ENCODE data around the gene PARD3B.

Gene PARD3B

DNA sequence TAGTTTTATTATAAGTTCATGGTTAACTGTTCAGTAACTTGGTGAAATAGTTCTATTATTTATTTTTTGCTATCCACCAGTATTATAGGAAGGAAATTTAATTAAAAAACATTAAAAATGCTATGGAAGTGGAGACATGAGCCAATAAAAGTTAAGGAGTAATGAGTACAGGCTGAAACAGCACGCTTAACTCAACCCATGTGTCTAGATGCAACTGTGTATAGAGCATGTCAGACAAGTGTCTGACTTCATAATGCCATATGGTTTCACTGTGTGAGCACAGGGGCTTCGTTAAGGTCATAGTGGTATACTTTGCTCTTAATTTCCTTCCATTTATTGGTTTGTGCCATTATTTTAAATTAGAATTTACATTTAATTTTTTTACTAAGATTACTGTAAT, 570.2 kb downstream of the PARD3B start:
- FAIRE-seq (no peak), DNase-seq (ENCODE audit: insufficient read length, low spot score) (no peak)
- no peak for TF ChIP-seq TAF1 (IDR thresholded peaks at IDR 0.05; ENCODE audit: low read depth, low read length)
- no peak for TF ChIP-seq POLR2A (IDR thresholded peaks at IDR 0.05; ENCODE audit: low read depth, low read length)
- TF ChIP-seq POLR2AphosphoS5 (IDR thresholded peaks at IDR 0.05; ENCODE audit: low read depth, low read length), result no peak
- no peak for TF ChIP-seq PAX5 (IDR thresholded peaks at IDR 0.05; ENCODE audit: insufficient read depth, low read length, severe bottlenecking)
- TF ChIP-seq POU2F2 (IDR thresholded peaks at IDR 0.05; ENCODE audit: low read depth, low read length), result no peak
- TF ChIP-seq SPI1 (IDR thresholded peaks at IDR 0.05; ENCODE audit: low read depth, low read length), result no peak

DNA sequence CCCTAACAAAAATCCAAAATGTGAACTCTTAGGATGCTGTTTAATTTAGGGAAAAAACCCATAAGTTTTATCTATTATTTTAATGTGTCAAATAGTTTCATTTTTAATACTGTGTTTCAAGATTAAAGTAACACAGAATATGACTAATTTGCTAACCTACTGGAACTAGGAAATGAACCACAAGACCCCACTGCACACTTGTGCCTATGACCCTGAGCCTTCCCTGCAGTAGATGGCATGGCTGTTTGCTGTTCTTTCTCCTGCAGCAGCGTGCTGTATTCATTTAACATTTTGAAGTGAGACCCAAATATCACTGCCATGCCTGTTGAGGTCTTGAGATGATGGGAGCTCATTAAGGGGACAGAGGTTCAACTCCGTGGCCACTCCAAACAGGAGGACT, 571.9 kb downstream of the PARD3B start:
- FAIRE-seq, result no peak
- no peak for DNase-seq (ENCODE audit: insufficient read length, low spot score)
- TF ChIP-seq PAX5 (IDR thresholded peaks at IDR 0.05; ENCODE audit: insufficient read depth, low read length, severe bottlenecking) (no peak), TAF1 (IDR thresholded peaks at IDR 0.05; ENCODE audit: low read depth, low read length) (no peak), POLR2A (IDR thresholded peaks at IDR 0.05; ENCODE audit: low read depth, low read length) (no peak), POU2F2 (IDR thresholded peaks at IDR 0.05; ENCODE audit: low read depth, low read length) (no peak), POLR2AphosphoS5 (IDR thresholded peaks at IDR 0.05; ENCODE audit: low read depth, low read length) (no peak), SPI1 (IDR thresholded peaks at IDR 0.05; ENCODE audit: low read depth, low read length) (no peak)

DNA sequence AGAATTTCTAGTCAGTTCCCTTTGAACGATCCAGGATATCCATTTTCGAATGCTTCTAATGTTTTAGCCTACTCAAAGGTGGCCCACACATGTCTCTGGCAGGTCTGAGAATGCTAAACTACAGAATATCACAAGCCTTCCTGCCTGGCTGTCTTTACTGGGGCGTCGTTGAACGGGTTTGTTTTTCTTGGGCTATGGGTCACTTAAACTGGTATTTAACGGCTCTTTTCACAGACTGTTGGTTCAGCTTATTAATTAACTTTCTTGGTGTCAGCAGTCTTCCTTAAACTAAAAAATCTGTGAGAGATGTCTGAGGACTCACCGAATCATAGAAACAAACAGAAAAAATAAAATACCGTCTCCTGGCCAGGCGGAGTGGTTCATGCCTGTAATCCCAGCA, 573.9 kb downstream of the PARD3B start:
- no peak for TF ChIP-seq PAX5 (IDR thresholded peaks at IDR 0.05; ENCODE audit: insufficient read depth, low read length, severe bottlenecking)
- no peak for TF ChIP-seq TAF1 (IDR thresholded peaks at IDR 0.05; ENCODE audit: low read depth, low read length)
- no peak for TF ChIP-seq POLR2AphosphoS5 (IDR thresholded peaks at IDR 0.05; ENCODE audit: low read depth, low read length)
- TF ChIP-seq SPI1 (IDR thresholded peaks at IDR 0.05; ENCODE audit: low read depth, low read length), result no peak
- TF ChIP-seq POLR2A (IDR thresholded peaks at IDR 0.05; ENCODE audit: low read depth, low read length), result no peak
- no peak for TF ChIP-seq POU2F2 (IDR thresholded peaks at IDR 0.05; ENCODE audit: low read depth, low read length)
- DNase-seq (ENCODE audit: insufficient read length, low spot score) (no peak), FAIRE-seq (no peak)

DNA sequence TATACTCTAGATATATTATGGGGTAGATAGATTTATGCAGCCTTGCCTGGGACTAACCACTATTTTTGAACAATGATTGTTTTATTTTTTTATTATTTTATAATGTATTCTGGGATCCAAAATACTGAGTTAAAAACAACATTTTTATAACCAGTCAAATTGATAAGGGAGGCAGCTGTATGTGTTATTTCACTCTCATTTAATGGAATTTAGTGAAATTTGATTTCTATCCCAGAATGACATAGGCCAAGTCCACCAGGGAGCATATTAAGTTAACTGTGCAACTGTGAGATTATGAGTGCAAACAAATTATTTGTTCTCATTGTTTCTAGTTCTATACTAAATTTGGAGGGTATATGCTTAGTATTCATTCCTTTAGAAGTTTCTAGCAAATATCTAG, 583.5 kb downstream of the PARD3B start:
- TF ChIP-seq POU2F2 (IDR thresholded peaks at IDR 0.05; ENCODE audit: low read depth, low read length), result no peak
- TF ChIP-seq SPI1 (IDR thresholded peaks at IDR 0.05; ENCODE audit: low read depth, low read length), result no peak
- TF ChIP-seq POLR2AphosphoS5 (IDR thresholded peaks at IDR 0.05; ENCODE audit: low read depth, low read length), result no peak
- TF ChIP-seq POLR2A (IDR thresholded peaks at IDR 0.05; ENCODE audit: low read depth, low read length), result no peak
- TF ChIP-seq PAX5 (IDR thresholded peaks at IDR 0.05; ENCODE audit: insufficient read depth, low read length, severe bottlenecking), result no peak
- TF ChIP-seq TAF1 (IDR thresholded peaks at IDR 0.05; ENCODE audit: low read depth, low read length), result no peak
- no peak for FAIRE-seq
- no peak for DNase-seq (ENCODE audit: insufficient read length, low spot score)

DNA sequence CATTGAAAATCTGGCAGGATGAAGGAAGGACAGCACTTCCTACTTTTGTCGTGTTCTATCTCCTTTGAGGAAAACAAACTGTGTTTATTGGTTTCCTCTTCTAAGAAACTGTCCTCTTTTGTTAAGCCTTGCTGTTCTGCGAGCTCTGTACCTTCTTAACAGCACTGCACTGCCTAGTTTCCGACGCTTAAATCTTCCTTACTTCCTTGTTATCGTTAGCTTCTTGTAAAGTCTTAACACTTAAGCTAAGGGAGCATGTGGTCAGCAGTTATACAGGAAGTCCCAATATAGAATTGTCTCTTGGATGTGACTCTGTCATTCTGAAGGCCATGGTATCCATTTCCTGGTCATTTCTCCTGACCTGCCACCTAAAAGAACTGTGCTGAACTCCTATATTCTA, 584.3 kb downstream of the PARD3B start:
- no peak for FAIRE-seq
- no peak for DNase-seq (ENCODE audit: insufficient read length, low spot score)
- TF ChIP-seq SPI1 (IDR thresholded peaks at IDR 0.05; ENCODE audit: low read depth, low read length), result no peak

DNA sequence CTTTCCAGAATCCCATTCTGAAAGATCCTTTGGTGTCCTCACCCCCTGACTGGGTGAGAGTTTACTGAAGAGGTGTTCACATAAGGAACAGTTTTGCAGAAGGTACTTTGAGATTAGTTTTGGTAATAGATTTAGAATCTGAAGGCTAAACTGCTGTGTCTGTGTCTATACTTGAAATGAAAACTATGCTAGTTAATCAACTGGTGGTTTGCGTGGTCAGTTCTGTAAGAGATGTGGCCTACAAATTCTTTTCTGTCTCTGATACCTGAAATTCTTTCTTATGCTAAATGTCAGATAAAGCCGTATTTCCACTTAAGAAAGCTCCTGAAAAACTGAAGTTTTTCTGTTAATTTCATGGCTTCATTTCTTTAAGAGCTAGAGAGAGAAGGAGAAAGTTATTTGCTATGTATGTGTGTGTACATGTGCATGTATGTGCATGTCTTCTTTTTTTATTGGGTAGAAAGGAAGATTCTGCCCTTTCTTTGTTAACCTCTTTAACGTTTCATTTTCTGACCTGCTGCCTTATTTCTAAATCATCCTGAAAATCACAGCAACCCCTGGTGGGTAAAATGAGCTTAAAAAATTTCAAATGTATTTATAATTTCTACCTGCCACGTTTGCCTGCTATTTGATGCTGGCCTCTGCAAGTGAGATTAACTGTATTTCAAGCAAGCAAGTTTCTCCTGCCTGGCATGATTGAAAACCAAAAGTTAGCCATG, 585.0 kb downstream of the PARD3B start:
- TF ChIP-seq SPI1 (IDR thresholded peaks at IDR 0.05; ENCODE audit: low read depth, low read length) (no peak), POLR2AphosphoS5 (IDR thresholded peaks at IDR 0.05; ENCODE audit: low read depth, low read length) (no peak), POU2F2 (IDR thresholded peaks at IDR 0.05; ENCODE audit: low read depth, low read length) (no peak), PAX5 (IDR thresholded peaks at IDR 0.05; ENCODE audit: insufficient read depth, low read length, severe bottlenecking) (no peak), TAF1 (IDR thresholded peaks at IDR 0.05; ENCODE audit: low read depth, low read length) (no peak), POLR2A (IDR thresholded peaks at IDR 0.05; ENCODE audit: low read depth, low read length) (no peak)
- no peak for DNase-seq (ENCODE audit: insufficient read length, low spot score)
- no peak for FAIRE-seq

DNA sequence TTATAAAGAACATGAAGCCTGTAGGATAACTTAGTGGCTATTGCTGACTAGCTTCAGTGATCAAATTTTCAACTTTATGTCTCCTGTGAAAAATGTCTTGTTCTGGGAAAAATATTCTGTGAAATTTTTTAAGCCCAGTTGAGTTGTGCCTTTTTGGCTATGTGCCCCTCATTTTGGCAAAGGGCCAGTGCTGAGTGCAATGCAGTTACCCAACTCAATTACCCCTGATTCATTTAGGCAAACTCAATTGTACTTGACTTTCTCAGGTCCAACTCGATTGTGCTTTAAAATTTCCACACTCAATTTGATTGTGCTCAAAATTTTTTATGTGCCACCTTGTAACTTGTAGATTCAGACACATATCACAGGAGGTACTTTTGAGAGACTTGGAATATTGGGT, 588.3 kb downstream of the PARD3B start:
- TF ChIP-seq POLR2AphosphoS5 (IDR thresholded peaks at IDR 0.05; ENCODE audit: low read depth, low read length) (no peak), TAF1 (IDR thresholded peaks at IDR 0.05; ENCODE audit: low read depth, low read length) (no peak), POLR2A (IDR thresholded peaks at IDR 0.05; ENCODE audit: low read depth, low read length) (no peak), PAX5 (IDR thresholded peaks at IDR 0.05; ENCODE audit: insufficient read depth, low read length, severe bottlenecking) (no peak), SPI1 (IDR thresholded peaks at IDR 0.05; ENCODE audit: low read depth, low read length) (no peak), POU2F2 (IDR thresholded peaks at IDR 0.05; ENCODE audit: low read depth, low read length) (no peak)
- no peak for FAIRE-seq
- no peak for DNase-seq (ENCODE audit: insufficient read length, low spot score)

DNA sequence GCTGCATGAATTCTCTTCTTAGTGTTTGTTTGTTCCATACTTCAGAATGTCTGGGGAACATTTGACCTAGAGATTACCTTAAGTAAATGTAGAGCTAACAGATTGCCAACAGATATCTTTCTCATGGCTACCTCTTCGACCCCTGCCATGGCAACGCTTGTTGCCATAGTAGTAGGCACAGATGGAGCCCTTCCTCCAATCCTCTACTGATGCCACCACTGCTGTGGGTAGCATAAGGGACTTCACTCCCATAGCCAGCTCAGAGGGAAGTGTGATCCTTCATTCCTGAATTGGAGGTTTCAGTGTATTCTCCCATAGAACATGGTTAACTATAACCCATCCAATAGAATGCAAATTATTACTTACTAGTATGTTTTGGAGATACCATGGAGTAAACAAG, 593.5 kb downstream of the PARD3B start:
- DNase-seq (ENCODE audit: insufficient read length, low spot score) (no peak), FAIRE-seq (no peak)
- no peak for TF ChIP-seq PAX5 (IDR thresholded peaks at IDR 0.05; ENCODE audit: insufficient read depth, low read length, severe bottlenecking)

DNA sequence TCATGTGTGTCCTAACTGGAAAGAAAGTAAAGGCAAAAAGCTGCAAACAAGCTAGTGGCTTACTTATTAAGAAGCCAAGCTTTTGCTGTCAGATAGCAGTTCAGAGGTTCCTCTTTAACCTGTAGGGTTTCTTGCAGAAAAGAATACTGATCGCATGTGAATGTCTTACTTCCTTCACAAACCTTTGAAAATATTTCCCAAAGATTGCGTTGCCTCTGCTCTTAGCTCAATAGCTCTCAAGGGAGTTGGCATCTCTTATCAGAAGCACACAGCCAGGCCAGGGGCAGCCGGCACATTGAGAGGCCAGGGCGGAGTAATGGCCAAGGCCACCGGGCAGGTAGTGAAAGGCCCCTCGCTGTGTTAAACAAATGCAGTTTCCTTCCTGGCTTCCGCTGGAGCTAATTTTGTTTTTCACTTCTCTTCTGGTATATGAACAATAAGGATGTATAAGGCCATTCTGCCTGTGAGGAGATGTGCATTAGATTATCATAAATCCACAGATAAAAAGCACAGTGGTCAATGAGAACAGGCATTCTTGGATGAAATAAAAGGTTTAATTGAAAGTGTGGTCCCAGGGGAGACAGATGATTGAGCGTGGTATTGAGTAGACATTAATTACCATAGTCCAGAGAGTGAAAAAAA, 594.7 kb downstream of the PARD3B start:
- FAIRE-seq (no peak), DNase-seq (ENCODE audit: insufficient read length, low spot score) (no peak)
- TF ChIP-seq PAX5 (IDR thresholded peaks at IDR 0.05; ENCODE audit: insufficient read depth, low read length, severe bottlenecking) (no peak), TAF1 (IDR thresholded peaks at IDR 0.05; ENCODE audit: low read depth, low read length) (no peak), POLR2A (IDR thresholded peaks at IDR 0.05; ENCODE audit: low read depth, low read length) (no peak), POLR2AphosphoS5 (IDR thresholded peaks at IDR 0.05; ENCODE audit: low read depth, low read length) (no peak), SPI1 (IDR thresholded peaks at IDR 0.05; ENCODE audit: low read depth, low read length) (no peak), POU2F2 (IDR thresholded peaks at IDR 0.05; ENCODE audit: low read depth, low read length) (no peak)

DNA sequence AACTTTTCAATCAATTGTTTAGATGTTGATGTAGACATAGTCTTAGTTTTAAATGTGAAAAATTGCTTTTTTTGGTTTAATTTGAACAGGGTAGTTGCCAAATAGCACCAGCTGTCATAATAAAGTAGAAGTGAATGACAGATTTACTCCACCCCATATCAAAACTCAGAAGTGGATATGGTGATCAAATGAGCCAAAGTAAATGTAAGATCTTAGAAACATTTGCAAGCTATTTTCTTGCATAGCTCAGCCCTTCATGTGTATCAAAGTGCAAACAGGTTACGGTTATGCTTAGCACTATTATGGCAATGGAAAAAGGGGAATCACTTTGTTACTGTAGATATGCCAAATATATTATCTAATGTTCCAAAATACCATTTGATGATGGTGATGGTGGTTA, 596.1 kb downstream of the PARD3B start:
- DNase-seq (ENCODE audit: insufficient read length, low spot score) (no peak), FAIRE-seq (no peak)
- no peak for TF ChIP-seq PAX5 (IDR thresholded peaks at IDR 0.05; ENCODE audit: insufficient read depth, low read length, severe bottlenecking)
- no peak for TF ChIP-seq POLR2A (IDR thresholded peaks at IDR 0.05; ENCODE audit: low read depth, low read length)
- no peak for TF ChIP-seq SPI1 (IDR thresholded peaks at IDR 0.05; ENCODE audit: low read depth, low read length)
- TF ChIP-seq POU2F2 (IDR thresholded peaks at IDR 0.05; ENCODE audit: low read depth, low read length), result no peak
- no peak for TF ChIP-seq POLR2AphosphoS5 (IDR thresholded peaks at IDR 0.05; ENCODE audit: low read depth, low read length)
- TF ChIP-seq TAF1 (IDR thresholded peaks at IDR 0.05; ENCODE audit: low read depth, low read length), result no peak

All from GM12891 (cell line).